Vagina (tissue), 2 donors: ENCODE measurements around the gene TXNRD2.

Experiments used
- CTCF ChIP-seq, 3 experiments: fragments of 450-650 bp in 2 of 3; fragments of 200-600 bp in 1 of 3; sonication (generic) in 1 of 3; IDR thresholded peaks; one replicate each; pipeline ENCODE4 v1.5.1; 2017 to 2019; ENCODE audit warnings: antibody characterized with exemption in 3 of 3, mild to moderate bottlenecking in 2 of 3, moderate library complexity in 2 of 3
- POLR2A ChIP-seq, 2 donors: fragments of 450-650 bp; IDR thresholded peaks; one replicate each; pipeline ENCODE4 v1.6.1; 2017; ENCODE audit warnings: antibody characterized with exemption in 2 of 2, mild to moderate bottlenecking in 2 of 2, moderate library complexity in 2 of 2

- no peak for TF ChIP-seq CTCF (IDR thresholded peaks at IDR 0.05)
- no peak for TF ChIP-seq POLR2A (IDR thresholded peaks at IDR 0.05)
These were observed 94.3 kb downstream of the TXNRD2 start for GRCh38 chr22:19847345-19847632.
